ENCODE results near the gene KCNMA1.

KCNMA1 gene

GRCh38 chr10:77152256-77152655, 485.4 kb downstream of the KCNMA1 start:
- Histone ChIP-seq H3K27ac (no peak overlapping the region), H4K20me1 (ENCODE audit: insufficient read depth) (no peaks in the 10 kb centered on the region), H3K4me2 (no peak overlapping the region), H3K36me3 (ENCODE audit: insufficient read depth) (no peaks in the 10 kb centered on the region), H3K4me1 (ENCODE audit: low read depth, poor library complexity, severe bottlenecking) (no peaks in the 10 kb centered on the region), H3K4me3 (IDR thresholded peaks at IDR 0.05; ENCODE audit: insufficient read depth, low read depth, low read length) (no peak overlapping the region), H3K27me3 (ENCODE audit: insufficient read depth, low read depth) (no peaks in the 10 kb centered on the region), H2AFZ (ENCODE audit: low read depth) (no peak overlapping the region), H3K9ac (no peak overlapping the region), H3K79me2 (ENCODE audit: insufficient read depth, low read depth) (no peaks in the 10 kb centered on the region)
- TF ChIP-seq, protein P1, sequence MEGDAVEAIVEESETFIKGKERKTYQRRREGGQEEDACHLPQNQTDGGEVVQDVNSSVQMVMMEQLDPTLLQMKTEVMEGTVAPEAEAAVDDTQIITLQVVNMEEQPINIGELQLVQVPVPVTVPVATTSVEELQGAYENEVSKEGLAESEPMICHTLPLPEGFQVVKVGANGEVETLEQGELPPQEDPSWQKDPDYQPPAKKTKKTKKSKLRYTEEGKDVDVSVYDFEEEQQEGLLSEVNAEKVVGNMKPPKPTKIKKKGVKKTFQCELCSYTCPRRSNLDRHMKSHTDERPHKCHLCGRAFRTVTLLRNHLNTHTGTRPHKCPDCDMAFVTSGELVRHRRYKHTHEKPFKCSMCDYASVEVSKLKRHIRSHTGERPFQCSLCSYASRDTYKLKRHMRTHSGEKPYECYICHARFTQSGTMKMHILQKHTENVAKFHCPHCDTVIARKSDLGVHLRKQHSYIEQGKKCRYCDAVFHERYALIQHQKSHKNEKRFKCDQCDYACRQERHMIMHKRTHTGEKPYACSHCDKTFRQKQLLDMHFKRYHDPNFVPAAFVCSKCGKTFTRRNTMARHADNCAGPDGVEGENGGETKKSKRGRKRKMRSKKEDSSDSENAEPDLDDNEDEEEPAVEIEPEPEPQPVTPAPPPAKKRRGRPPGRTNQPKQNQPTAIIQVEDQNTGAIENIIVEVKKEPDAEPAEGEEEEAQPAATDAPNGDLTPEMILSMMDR (conservative IDR thresholded peaks at IDR 0.05; ENCODE audit: low read depth, low read length), result no peak

DNA sequence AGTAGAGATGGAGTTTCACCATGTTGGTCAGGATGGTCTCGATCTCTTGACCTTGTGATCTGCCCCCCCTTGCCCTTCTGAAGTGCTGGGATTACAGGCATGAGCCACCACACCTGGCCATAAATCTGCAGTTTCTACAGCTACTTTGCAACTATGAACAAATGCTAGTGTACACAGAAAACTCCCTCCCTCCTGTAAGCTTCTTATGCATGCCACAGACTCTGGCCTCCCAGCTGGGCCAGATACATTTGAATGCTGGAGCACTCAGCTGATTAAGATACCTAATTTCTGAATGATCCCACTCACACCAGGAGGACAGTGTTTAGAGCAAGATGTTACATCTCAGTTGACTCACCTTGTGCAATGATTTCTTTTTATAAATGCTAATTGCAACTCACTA, 486.2 kb downstream of the KCNMA1 start:
- Histone ChIP-seq H3K9ac (no peak overlapping the region), H2AFZ (ENCODE audit: low read depth) (no peak overlapping the region), H3K27me3 (ENCODE audit: insufficient read depth, low read depth) (no peaks in the 10 kb centered on the region), H3K4me2 (no peak overlapping the region), H3K36me3 (ENCODE audit: insufficient read depth) (no peaks in the 10 kb centered on the region), H4K20me1 (ENCODE audit: insufficient read depth) (no peaks in the 10 kb centered on the region), H3K4me3 (IDR thresholded peaks at IDR 0.05; ENCODE audit: insufficient read depth, low read depth, low read length) (no peak overlapping the region), H3K79me2 (ENCODE audit: insufficient read depth, low read depth) (no peaks in the 10 kb centered on the region), H3K4me1 (ENCODE audit: low read depth, poor library complexity, severe bottlenecking) (no peaks in the 10 kb centered on the region), H3K27ac (no peak overlapping the region)
- TF ChIP-seq, protein P1 (conservative IDR thresholded peaks at IDR 0.05; ENCODE audit: low read depth, low read length), result no peak

GRCh38 chr10:77149706-77150105, 487.9 kb downstream of the KCNMA1 start:
- H3K27me3 ChIP-seq (ENCODE audit: insufficient read depth, low read depth), result no peaks in the 10 kb centered on the region

GRCh38 chr10:77149001-77149400, 488.6 kb downstream of the KCNMA1 start:
- Histone ChIP-seq H3K4me2 (no peak overlapping the region), H3K79me2 (ENCODE audit: insufficient read depth, low read depth) (no peaks in the 10 kb centered on the region), H4K20me1 (ENCODE audit: insufficient read depth) (no peaks in the 10 kb centered on the region), H3K27me3 (ENCODE audit: insufficient read depth, low read depth) (no peaks in the 10 kb centered on the region), H3K36me3 (ENCODE audit: insufficient read depth) (no peaks in the 10 kb centered on the region), H3K9ac (no peak overlapping the region), H3K4me3 (IDR thresholded peaks at IDR 0.05; ENCODE audit: insufficient read depth, low read depth, low read length) (no peak overlapping the region), H3K4me1 (ENCODE audit: low read depth, poor library complexity, severe bottlenecking) (no peaks in the 10 kb centered on the region), H2AFZ (ENCODE audit: low read depth) (no peak overlapping the region), H3K27ac (no peak overlapping the region)
- TF ChIP-seq, protein P1 (conservative IDR thresholded peaks at IDR 0.05; ENCODE audit: low read depth, low read length), result no peak

More at GRCh38 chr10:77149706-77150105, 487.9 kb downstream of the KCNMA1 start:
- Histone ChIP-seq H3K9ac (no peak overlapping the region), H3K36me3 (ENCODE audit: insufficient read depth) (no peaks in the 10 kb centered on the region), H2AFZ (ENCODE audit: low read depth) (no peak overlapping the region), H3K4me2 (no peak overlapping the region), H3K79me2 (ENCODE audit: insufficient read depth, low read depth) (no peaks in the 10 kb centered on the region), H4K20me1 (ENCODE audit: insufficient read depth) (no peaks in the 10 kb centered on the region), H3K4me1 (ENCODE audit: low read depth, poor library complexity, severe bottlenecking) (no peaks in the 10 kb centered on the region), H3K27ac (no peak overlapping the region), H3K4me3 (IDR thresholded peaks at IDR 0.05; ENCODE audit: insufficient read depth, low read depth, low read length) (no peak overlapping the region)
- TF ChIP-seq, protein P1 (conservative IDR thresholded peaks at IDR 0.05; ENCODE audit: low read depth, low read length), result no peak

Data from KMS-11 (cell line).